ENCODE results near the gene GPANK1. TPM values are rescaled to one million over a fixed set of nuclear protein-coding genes. Genes with fewer than 3 reads are reported as not detected.
A peak's percentile ranks its signal among the peaks of the same experiment; 100 is the strongest.

The GPANK1 gene
- total and polyA plus RNA-seq, 10 of the 15 experiments (the other 5 are each of a cell fraction or from before 2014, with no cell fraction given) = 11.7 to 36.3 (median 17.5) TPM

GRCh38 chr6:31702819-31703716 is 38.3 kb upstream of the GPANK1 start, which contains the start of gene ABHD16A (continued):
- TF ChIP-seq, protein P1, sequence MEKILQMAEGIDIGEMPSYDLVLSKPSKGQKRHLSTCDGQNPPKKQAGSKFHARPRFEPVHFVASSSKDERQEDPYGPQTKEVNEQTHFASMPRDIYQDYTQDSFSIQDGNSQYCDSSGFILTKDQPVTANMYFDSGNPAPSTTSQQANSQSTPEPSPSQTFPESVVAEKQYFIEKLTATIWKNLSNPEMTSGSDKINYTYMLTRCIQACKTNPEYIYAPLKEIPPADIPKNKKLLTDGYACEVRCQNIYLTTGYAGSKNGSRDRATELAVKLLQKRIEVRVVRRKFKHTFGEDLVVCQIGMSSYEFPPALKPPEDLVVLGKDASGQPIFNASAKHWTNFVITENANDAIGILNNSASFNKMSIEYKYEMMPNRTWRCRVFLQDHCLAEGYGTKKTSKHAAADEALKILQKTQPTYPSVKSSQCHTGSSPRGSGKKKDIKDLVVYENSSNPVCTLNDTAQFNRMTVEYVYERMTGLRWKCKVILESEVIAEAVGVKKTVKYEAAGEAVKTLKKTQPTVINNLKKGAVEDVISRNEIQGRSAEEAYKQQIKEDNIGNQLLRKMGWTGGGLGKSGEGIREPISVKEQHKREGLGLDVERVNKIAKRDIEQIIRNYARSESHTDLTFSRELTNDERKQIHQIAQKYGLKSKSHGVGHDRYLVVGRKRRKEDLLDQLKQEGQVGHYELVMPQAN (conservative IDR thresholded peaks at IDR 0.05) = peak; percentile 79; the same call in 1 of the 2 replicates
- no peak for TF ChIP-seq RB1 (IDR thresholded peaks at IDR 0.05; ENCODE audit: borderline replicate concordance)
- peak; percentile 41; the same call in 1 of the 2 replicates for TF ChIP-seq DPF2 (IDR thresholded peaks at IDR 0.05)
- TF ChIP-seq SRF (IDR thresholded peaks at IDR 0.05; ENCODE audit: low read depth in 2 of 2, low read length in 2 of 2) = peak; percentile 27 to 89; a peak in 3 of 4 replicates
- peak; percentile 58; the same call in 1 of the 2 replicates for TF ChIP-seq NR2F1 (conservative IDR thresholded peaks at IDR 0.05)
- TF ChIP-seq SIX5 (IDR thresholded peaks at IDR 0.05; ENCODE audit: low read depth, low read length, severe bottlenecking) = peak; percentile 25
- no peak for TF ChIP-seq NFXL1 (IDR thresholded peaks at IDR 0.05; ENCODE audit: borderline replicate concordance)
- TF ChIP-seq ZSCAN29 (IDR thresholded peaks at IDR 0.05) = no peak
- peak; percentile 76 for TF ChIP-seq NBN (IDR thresholded peaks at IDR 0.05)
- no peak for TF ChIP-seq YBX1 (IDR thresholded peaks at IDR 0.05)
- TF ChIP-seq PAX8 (IDR thresholded peaks at IDR 0.05) = no peak
- TF ChIP-seq CBFB (IDR thresholded peaks at IDR 0.05; ENCODE audit: low read depth) = peak; percentile 75
- TF ChIP-seq, protein P2, sequence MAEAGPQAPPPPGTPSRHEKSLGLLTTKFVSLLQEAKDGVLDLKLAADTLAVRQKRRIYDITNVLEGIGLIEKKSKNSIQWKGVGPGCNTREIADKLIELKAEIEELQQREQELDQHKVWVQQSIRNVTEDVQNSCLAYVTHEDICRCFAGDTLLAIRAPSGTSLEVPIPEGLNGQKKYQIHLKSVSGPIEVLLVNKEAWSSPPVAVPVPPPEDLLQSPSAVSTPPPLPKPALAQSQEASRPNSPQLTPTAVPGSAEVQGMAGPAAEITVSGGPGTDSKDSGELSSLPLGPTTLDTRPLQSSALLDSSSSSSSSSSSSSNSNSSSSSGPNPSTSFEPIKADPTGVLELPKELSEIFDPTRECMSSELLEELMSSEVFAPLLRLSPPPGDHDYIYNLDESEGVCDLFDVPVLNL (IDR thresholded peaks at IDR 0.05; ENCODE audit: low read depth, low read length) = no peak; the same call in 1 of the 2 replicates
- 0 out of 2 replicates have a peak, but pooled peaks have one; percentile 48 for TF ChIP-seq CHD2 (IDR thresholded peaks at IDR 0.05; ENCODE audit: borderline replicate concordance, low read depth, low read length)
- TF ChIP-seq JUNB (IDR thresholded peaks at IDR 0.05) = no peak
- no peak for TF ChIP-seq RELA (IDR thresholded peaks at IDR 0.05; ENCODE audit: borderline replicate concordance, partially characterized antibody)
- TF ChIP-seq SMAD1 (IDR thresholded peaks at IDR 0.05; ENCODE audit: low read depth, partially characterized antibody) = no peak
- TF ChIP-seq NFIC (IDR thresholded peaks at IDR 0.05; ENCODE audit: low read depth, low read length) = no peak
- TF ChIP-seq ZNF274 (IDR thresholded peaks at IDR 0.05; ENCODE audit: insufficient read depth, insufficient read length) = no peak
- TF ChIP-seq BHLHE40 (IDR thresholded peaks at IDR 0.05; ENCODE audit: borderline replicate concordance in 1 of 2, low read depth in 2 of 2, low read length in 1 of 2) = peak; percentile 88 to 93
- TF ChIP-seq, protein P3, sequence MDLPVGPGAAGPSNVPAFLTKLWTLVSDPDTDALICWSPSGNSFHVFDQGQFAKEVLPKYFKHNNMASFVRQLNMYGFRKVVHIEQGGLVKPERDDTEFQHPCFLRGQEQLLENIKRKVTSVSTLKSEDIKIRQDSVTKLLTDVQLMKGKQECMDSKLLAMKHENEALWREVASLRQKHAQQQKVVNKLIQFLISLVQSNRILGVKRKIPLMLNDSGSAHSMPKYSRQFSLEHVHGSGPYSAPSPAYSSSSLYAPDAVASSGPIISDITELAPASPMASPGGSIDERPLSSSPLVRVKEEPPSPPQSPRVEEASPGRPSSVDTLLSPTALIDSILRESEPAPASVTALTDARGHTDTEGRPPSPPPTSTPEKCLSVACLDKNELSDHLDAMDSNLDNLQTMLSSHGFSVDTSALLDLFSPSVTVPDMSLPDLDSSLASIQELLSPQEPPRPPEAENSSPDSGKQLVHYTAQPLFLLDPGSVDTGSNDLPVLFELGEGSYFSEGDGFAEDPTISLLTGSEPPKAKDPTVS (IDR thresholded peaks at IDR 0.05; ENCODE audit: low read depth, low read length) = no peak
- 0 out of 2 replicates have a peak, but pooled peaks have one; percentile 5 for TF ChIP-seq IRF4 (IDR thresholded peaks at IDR 0.05; ENCODE audit: low read depth, low read length)
- TF ChIP-seq CEBPB (IDR thresholded peaks at IDR 0.05; ENCODE audit: borderline replicate concordance in 1 of 2, low read depth in 2 of 2, low read length in 2 of 2) = peak in 1 of 2 experiments; percentile 94; a peak in 2 of 4 replicates
- TF ChIP-seq SIN3A (IDR thresholded peaks at IDR 0.05; ENCODE audit: low read depth, low read length) = peak; percentile 80; the same call in 1 of the 2 replicates
- 0 out of 3 replicates have a peak, but pooled peaks of 1 of the 2 experiments have one; percentile 4 for TF ChIP-seq EGR1 (IDR thresholded peaks at IDR 0.05; ENCODE audit: borderline replicate concordance in 1 of 2, low read depth in 2 of 2, low read length in 2 of 2)
- TF ChIP-seq ZBED1 (IDR thresholded peaks at IDR 0.05; ENCODE audit: borderline replicate concordance) = no peak
- TF ChIP-seq POU2F2 (IDR thresholded peaks at IDR 0.05; ENCODE audit: borderline replicate concordance, low read depth, low read length) = peak; percentile 9; the same call in 1 of the 3 replicates

Data from GM12878 (cell line).